GM18520 (cell line): ENCODE measurements around the gene COL25A1.
"Not testable (repeated sequence)": the region's sequence is repeated elsewhere in the genome, so short reads cannot be mapped to it uniquely, and the experiment has no call there.

ENCODE experiments used
- ATAC-seq: cut with Tn5 transposase; IDR thresholded peaks from one replicate; pipeline ENCODE4 v1.9.1; 2021; ENCODE audit not compliant: unreplicated experiment

The COL25A1 gene

DNA sequence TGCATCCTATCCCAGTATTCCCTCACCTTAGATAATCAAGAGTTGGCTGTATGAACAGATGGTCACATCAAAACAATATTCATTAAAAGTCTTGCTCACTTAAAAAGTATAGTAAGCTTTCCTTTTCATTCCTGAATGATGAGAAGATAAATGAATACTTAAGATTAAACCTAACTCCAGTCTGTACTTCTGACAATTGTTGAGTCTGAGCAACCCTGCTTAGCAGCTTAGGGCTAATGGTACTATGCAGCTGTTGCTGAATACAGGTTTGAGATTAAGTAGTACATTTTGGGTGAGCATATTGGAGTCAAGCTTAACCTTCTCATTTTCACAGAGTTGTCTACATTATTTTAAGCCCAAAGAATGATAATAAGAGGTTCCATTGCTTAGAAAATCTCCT is 417.9 kb downstream of the COL25A1 start:
- no peak for ATAC-seq

DNA sequence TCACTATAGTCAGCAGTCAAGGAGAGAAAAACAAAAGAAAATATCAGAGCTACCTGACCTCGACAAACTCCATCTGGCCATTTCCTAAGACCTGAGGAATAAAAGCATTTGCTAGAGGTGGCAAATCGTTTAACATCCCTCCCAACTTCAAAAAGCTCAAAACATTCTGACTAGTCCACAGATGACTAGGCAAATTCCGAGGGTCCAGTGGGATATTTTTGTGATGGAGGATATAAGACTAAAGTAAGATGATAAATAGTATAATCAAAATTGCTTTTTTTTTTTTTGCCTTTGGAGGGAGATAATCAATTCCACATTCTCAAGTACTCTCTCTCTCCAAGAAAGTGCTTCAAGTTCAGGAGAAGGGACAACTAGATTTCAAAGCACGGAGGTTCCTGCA is 420.5 kb downstream of the COL25A1 start:
- no peak for ATAC-seq

DNA sequence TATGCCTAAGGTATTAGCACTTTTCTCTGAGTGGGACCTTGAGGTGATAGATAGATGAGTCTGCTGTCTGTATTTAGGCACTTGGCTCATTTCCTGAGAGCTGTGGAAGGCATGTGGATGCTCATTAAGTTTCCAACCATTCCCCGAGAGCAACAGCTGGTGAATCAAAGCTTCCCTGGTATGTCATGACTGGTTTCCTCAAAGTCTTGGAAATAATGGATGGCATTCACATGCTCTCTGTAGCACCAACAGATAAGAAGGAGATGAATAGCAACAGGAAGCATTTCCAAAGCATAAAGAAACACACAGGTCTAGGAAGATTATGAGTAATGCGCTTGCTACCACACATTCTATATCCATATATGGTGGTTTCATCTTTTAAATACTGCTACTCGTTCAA is 421.3 kb downstream of the COL25A1 start:
- no peak for ATAC-seq

DNA sequence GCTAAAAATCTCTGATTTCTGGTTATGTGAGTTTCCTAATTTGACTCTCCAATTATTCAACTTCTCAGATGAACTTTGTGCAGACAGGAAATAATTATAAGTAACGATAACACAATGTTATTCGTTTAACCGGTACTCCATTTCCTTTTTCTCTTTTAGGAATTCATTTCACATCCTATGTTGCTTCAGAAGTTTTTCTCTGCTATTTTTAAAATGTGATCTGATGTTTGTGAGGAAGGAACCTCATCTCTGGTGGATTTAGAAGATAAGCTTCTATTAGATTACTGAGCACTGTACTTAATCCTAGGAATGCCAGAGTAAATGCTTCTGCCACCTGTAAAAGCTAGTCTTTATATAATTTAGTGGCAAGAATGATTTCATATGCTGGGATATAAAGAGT is 423.7 kb downstream of the COL25A1 start:
- no peak for ATAC-seq

DNA sequence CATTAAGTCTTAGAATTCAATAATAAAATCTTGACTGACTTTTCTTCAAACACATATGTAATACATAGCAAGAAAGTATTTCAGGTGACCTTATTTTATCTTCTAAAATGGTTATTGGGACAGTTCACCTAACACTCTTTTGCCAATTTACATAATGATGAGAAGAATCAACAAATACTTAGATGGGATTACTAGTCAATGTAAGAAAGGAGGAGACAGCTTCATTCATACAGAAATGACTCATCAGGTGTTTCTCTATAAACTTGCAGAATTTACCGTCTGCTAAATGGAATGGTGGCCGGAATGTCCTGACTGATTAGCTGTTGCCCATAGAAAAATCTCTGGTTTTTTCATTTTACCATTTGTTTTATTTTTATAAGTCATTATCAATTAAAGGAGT is 424.6 kb downstream of the COL25A1 start:
- no peak for ATAC-seq

DNA sequence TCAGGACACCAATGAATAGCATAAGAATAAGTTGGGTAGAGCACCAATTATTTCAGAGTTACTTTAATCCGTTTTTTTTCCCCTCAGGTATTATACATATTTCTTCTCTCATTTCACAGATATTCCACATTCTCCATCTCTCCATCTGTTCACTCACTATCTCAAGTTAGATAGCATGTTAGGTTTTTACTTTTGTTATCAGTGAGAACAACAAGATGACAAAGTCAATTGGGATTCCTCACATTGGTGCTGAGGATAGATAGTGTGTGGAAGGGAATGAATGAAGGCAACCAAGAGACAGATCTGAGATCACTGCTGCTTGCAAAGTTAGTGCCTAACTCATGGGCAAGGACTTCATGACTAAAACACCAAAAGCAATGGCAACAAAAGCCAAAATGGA is 427.7 kb downstream of the COL25A1 start:
- ATAC-seq: no peak

DNA sequence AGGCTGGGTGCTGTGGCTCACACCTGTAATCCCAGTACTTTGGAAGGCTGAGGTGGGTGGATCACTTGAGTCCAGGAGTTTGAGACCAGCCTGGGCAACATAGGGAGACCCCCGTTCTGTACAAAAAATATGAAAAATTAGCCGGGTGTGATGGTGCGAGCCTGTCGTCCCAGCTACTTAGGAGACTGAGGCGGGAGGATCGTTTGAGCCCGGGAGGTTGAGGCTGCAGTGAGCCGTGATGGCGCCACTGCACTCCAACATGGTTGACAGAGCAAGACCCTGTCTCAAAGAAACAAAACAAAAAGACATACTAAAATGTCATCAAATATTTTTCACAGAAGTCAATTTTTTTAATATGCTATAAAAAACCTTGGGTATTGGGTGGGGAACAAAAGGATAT is 432.5 kb downstream of the COL25A1 start:
- ATAC-seq: not testable (repeated sequence)

DNA sequence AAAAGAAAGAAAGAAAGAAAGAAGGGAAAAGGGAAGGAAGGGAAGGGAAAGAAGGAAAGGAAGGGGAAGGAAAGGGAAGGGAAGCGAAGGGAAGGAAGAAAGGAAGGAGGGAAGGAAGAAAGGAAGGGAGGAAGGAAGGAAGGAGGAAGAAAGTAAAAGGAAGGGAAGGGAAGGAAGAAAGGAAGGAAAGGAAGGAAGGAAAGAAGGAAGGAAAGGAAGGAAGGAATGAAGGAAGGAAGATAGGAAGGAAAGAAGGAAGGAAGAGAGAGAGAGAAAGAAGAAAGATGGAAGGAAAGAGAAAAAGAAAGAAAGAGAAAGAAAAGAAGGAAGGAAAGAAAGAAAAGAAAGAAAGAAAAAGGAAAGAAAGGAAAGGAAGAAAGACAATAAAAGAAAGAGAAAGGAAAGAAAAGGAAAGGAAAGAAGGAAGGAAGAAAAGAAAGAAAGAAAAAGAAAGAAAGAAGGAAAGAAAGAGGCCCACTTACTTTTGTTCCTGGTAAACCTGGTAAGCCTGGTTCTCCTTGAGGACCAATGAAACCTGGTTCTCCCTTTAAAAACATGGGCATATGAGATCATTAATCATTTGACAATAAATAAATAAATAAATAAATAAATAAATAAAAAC is 433.7 kb downstream of the COL25A1 start:
- no peak for ATAC-seq

DNA sequence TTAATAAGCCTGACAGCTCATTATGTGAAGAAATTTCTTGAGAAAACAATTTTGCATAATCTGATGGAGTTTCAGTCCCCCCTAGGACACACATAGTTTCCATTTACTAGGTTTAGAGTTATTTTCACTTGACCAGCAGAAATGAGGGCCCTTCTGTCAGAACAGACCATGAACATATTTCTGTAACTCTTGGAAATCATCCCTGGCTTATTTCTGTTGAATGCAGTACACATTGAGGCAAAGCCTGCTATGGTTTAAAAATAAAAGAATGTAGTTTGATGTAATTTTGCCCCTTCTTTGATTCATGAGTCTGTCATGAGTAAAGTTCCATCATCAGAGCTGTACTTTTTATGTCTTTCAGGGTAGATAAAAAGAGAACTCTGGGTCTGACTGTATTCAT is 435.0 kb downstream of the COL25A1 start:
- ATAC-seq: no peak

DNA sequence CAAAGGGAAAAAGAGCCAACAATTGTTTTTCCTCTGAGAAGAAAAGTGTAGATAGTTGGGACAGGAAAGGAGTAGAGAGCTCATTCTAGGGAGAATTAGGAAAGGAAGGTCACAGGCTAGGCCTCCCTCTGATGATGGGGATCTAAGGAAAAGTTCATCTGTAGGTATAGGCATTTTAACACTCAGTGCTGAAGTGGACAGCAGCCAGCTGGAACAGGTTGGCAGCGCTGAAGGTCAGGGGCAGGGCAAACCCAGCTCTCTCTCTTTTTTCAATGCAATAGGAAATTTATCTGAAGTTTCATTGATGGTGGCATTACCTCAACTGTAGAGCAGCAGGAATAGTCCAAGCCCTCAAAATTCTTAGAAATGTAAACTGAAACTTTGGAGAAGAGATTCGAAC is 441.1 kb downstream of the COL25A1 start:
- no peak for ATAC-seq

DNA sequence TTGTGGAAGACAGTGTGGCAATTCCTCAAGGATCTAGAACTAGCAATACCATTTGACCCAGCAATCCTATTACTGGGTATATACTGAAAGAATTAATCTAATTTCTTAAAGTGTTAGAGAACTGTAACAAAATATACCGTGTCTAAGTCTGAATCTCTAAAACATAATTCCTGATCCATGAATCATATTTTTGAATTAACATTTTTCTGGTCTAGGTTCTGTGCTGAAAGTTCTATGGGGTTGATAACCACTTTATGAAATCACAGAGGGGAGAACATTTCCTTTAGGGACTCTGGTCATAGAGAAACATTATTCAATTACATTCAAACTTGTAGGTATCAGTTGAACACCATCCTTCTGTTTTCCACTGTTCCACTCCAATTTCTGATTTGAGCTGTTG is 447.7 kb downstream of the COL25A1 start:
- no peak for ATAC-seq

DNA sequence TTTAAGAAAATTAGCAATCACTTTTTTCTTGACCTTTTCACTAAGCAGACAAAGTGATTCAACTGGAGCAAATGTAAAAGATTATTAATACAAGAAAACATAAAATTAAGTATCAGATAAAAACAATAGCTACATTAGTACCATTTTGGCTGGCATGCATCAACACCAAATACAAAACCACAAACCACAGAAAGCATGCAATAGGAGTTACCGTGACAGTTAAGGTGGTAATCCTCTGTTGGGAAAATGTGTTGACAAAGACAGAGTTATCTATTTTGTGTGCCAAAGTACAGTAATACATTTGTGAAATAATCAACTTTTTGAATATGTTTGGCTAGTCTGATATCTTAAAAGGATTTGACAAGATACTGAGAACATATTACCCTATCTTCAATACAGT is 449.8 kb downstream of the COL25A1 start:
- no peak for ATAC-seq

DNA sequence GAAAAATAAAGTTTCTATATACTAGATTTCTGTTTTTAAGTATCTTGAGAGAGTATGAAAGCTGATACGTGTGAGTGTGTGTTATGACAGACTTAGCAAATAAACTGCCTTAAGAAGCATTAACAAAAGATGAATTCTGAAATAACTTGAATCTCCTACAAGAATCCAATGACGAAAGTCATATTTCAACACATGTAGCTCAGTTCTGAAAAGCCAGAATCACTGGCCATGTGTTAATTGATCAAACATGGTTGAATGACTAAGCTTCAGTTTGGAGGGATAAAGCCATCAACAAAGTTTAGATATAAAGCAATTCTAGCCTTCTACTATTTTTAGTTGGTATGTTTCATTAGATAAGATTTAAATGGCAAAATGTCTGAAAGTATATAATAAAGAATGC is 451.1 kb downstream of the COL25A1 start:
- ATAC-seq: no peak

DNA sequence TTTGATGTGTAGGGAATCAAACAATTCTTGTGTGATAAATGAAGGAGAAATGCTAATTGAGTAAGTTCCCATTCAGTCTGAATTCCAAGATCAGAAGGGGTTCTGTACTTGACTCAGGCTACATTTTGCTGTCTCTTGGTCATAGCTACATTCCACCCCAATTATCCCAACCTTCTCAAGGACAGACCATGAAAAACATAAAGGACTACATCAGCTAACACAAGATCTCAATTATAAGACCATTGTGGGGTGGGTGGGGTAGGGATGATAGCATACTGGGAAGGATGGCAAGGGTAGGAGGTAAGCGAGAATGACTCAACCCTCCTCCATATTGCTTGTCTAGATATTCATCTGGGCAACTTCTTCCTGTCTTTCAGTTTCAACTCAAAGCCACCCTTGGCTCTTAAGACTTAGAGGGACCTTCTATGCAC is 452.2 kb downstream of the COL25A1 start:
- ATAC-seq: no peak

DNA sequence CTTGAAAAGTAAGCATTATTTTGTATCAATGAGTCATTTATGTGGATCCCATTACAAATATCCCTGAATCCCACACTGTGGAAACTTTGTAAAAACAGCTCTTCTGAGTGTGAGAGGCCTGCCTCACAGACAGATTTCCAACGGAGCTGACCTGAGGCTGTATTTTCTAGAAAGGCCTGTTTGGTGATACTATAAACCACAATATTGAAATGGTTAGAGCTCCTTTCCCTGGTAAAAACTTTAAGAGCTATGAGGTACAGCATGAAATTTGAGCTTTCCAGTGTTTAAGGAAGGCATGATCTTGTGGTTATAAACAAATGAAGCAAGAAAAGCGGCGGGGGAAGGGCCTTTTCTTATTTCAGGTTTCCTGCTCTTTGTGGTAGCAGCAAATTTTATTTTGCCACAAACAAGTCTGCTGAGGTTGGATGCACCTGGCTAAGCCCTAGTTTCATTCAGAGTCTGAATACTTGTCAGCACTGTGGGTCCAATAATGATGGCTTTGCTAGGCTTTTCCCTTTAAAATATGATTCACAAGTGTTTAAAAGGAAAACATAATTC is 452.8 kb downstream of the COL25A1 start:
- ATAC-seq: peak; percentile 68

DNA sequence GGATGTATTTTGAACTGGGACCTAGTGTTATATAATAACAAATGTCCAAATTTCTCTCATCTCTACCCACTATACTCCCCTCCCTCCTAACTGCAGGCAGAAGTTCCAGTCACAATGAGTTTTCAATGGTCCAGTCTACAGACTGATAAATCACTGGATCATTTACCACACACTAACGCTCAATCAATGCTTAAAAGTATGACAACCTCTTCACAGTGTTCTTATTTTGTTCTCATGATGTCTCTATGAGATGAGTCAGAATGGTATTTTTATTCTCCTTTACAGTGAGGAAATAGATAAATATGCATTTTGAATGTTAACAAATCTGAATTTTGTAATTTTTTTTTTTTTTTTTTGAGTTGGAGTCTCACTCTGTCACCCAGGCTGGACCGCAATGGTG is 455.9 kb downstream of the COL25A1 start:
- ATAC-seq: no peak

DNA sequence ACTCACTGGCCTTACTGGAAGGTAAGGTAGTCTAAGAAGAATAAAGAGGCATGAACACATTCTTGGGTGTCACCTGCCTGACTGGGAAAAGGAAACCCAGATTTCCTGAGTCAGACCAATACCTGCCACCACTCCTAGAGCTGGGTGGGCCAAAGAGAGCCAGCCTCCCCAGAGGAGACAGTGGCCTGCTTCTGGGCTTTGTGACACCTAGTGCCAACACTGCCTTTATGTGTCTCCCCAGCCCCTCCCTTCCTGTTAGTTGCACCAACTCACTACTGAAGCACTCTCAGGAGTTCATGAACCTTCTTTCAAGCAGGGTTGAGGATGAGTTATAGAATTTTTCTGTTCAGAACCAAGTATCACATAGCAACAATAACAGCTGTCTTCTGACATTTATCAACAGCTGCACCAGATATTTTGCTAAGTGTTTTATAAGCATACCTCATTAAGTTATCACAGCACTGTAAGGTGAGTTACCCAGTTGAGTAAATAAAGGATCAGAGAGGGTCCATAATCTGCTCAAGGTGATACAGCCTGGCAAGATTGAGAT is 462.0 kb downstream of the COL25A1 start:
- ATAC-seq: no peak

DNA sequence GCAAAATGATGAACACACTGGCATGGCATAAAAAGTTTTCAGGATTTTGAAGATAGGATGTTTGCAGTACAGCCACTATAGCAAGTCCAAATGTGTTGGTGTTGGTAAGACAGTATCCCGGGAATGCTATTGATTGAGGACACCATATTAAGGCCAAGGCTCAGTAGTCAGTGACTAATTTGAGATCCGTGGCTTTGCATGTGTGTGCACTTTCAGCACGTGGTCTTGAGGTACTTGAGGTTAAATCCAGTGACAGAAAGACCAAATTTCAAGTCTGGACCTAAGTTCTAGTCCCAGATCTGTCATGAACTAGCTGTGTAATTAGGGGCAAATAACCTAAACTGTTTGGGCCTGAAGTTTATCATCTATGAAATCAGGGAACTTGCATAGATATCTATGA is 463.1 kb downstream of the COL25A1 start:
- no peak for ATAC-seq

DNA sequence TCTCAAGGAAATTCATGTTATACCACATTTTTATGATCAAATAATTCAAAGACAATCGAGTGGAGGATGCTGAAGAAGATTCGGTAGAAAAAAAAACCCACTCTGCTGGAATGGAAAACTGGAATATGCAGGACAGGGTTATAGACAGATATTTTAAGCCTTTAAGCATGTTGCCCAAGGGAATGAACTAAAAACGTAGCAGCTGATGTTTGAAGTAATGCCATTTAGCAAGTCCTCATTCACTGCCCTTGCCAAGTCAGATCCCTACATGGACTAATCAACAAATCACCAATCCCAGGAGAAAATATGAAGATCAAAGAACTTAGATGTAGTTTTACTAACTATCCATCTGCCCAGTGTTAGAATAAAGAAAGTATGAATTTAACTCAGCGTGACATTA is 464.0 kb downstream of the COL25A1 start:
- ATAC-seq: no peak

DNA sequence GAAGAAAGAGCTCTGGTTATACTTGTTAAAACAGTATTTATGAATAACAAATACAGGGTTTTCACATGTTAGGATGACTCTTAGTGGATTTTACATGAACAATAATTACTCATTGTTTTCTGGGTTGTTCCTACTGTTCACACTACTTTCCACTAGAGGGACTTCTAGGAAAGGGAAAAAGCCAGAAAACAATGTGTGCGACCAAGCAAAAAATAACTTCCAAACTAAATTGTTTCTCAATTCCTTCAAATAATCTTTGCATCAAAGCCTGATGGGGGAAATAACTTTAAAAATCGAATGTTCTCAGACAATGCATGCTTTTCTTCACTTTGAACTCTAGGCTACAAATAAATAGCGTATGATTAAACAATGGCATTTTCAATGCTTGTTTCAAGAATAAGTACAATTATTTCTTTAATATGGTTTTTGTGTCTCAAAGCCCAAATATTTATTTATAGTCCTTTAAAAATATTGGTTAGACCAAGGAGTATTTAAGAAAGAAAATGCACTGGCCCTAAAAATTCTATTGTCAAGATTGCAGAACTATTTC is 467.5 kb downstream of the COL25A1 start:
- ATAC-seq: no peak

DNA sequence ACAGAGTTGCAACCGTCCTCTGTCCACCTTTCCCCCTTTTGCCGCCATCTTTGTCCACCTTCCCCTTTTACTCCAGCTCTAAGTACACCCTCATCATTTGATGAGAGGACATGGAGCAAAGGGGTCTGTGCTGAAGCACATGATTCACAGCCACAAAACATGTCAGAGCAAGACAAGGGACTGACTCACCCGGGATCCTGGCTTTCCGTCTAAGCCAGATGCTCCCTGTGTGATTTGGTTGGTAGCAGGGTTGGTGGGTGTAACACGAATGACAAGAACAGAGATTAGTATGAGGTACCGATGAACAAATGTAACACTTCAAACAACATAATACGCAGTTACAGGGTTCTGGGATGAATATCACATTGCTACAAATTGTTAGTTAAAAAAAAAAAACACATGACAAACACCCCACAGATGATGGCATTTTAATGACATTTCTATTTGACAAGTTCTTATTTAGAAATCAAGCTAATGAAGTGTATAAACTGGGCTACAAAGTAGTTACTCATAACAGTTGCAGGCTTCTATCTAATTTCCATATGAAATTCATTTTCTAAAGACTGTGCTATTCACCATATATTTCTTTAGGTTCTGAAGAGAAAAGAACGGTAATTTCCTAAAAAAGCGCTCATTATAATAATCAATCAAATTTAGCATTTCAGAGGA is 468.2 kb downstream of the COL25A1 start:
- ATAC-seq: no peak

DNA sequence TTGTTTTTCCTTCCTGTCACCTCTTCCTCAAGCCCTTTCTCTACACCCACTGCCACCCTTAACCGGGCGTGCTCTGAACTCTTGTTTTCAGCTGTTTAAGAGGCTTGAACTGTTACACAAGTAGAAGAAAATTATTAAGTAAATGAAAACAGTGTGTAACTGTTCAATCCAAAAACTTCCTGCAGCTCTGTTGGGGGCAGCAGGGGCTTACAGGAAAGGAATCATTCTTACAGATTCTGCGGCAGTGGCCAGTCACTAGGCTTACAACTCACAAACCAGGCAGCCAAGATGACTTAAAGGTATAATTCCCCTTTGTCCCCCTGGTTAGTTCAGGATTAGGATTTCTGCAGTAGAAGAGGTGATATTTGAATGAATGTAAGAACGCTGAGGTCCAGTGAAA is 469.4 kb downstream of the COL25A1 start:
- ATAC-seq: no peak
